NCI-H345 treated with DMSO at 0.1 percent for 48 hours (cell line): ENCODE results near the gene OBSCN.

Source experiments
- DNase-seq: peaks from one replicate; lab custom pipeline; 2025; ENCODE audit not compliant: unreplicated experiment; lab: John Stamatoyannopoulos, UW

OBSCN gene

DNA sequence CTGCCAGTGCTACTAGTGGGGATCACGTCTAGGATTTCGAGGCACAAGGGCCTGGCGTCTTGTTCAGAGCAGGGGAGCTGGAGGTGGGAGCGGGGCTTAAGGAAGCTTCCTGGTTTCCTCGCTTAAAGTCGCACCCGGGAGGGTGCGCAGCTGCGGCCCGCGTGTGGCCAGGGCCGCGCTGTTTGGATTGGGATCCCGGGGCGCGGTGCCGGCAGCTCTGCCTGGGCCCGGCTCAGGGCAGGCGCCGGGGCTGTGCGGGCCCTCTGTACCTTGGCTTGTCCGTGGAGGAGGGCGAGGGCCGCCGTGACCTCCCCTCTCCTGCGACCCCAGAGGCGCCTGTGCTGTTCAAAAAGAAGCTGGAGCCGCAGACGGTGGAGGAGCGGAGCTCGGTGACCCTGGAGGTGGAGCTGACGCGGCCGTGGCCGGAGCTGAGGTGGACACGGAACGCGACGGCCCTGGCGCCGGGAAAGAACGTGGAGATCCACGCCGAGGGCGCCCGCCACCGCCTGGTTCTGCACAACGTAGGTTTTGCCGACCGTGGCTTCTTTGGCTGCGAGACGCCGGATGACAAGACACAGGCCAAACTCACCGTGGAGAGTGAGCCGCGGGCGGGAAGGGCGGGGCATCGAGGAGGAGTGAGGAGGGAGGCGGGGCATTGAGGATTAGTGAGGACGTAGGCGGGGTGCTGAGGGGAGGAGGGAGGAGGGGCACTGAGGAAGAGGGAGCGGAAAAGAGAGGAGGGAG lies 67.8 kb downstream of the OBSCN start:
- no peak for DNase-seq

DNA sequence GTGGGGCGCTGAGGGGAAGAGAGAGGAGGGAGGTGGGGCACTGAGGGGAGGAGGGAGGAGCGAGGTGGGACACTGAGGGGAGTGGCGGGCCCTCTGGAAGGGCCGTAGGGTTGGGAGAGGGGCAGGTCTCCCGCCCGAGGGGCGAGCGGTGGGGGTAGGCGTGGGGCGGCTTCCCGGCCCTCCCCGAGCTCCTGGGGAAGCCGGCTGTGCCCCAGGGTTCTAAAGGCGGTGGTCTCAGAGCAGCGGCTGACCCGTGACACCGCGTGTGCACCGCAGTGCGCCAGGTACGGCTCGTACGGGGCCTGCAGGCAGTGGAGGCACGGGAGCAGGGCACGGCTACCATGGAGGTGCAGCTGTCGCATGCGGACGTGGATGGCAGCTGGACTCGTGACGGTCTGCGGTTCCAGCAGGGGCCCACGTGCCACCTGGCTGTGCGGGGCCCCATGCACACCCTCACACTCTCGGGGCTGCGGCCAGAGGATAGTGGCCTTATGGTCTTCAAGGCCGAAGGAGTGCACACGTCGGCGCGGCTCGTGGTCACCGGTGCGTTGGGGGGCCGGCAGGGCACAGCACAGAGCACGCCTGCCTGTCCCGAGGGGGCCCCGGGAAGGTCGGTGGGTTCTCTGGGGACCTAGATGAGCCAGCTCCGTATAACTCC lies 68.5 kb downstream of the OBSCN start:
- no peak for DNase-seq

- no peak for DNase-seq
These were observed 69.2 kb downstream of the OBSCN start for GRCh38 chr1:228276901-228277490.

- no peak for DNase-seq
These were observed 69.9 kb downstream of the OBSCN start for GRCh38 chr1:228277491-228278431.

- DNase-seq: no peak
These were observed 70.6 kb downstream of the OBSCN start for GRCh38 chr1:228278432-228278941.

GRCh38 chr1:228279011-228279721 lies 71.3 kb downstream of the OBSCN start:
- no peak for DNase-seq

- DNase-seq: no peak
These were observed 71.9 kb downstream of the OBSCN start for GRCh38 chr1:228279722-228280105.

DNA sequence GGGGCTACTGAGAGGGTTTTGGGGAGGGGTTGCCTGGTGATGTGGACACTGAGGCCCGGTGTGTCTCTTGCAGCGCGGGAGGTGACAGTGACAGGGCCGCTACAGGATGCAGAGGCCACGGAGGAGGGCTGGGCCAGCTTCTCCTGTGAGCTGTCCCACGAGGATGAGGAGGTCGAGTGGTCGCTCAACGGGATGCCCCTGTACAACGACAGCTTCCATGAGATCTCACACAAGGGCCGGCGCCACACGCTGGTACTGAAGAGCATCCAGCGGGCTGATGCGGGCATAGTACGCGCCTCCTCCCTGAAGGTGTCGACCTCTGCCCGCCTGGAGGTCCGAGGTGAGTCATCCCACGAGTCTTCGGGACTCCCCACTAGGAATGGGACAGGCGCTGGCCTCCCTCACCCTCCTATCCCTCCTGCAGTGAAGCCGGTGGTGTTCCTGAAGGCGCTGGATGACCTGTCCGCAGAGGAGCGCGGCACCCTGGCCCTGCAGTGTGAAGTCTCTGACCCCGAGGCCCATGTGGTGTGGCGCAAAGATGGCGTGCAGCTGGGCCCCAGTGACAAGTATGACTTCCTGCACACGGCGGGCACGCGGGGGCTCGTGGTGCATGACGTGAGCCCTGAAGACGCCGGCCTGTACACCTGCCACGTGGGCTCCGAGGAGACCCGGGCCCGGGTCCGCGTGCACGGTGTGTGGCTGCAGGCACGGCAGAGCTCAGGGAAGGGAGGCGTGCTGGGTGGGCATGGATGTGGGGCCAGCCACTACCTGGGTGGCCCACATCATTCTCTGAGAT lies 72.5 kb downstream of the OBSCN start:
- DNase-seq: no peak

DNA sequence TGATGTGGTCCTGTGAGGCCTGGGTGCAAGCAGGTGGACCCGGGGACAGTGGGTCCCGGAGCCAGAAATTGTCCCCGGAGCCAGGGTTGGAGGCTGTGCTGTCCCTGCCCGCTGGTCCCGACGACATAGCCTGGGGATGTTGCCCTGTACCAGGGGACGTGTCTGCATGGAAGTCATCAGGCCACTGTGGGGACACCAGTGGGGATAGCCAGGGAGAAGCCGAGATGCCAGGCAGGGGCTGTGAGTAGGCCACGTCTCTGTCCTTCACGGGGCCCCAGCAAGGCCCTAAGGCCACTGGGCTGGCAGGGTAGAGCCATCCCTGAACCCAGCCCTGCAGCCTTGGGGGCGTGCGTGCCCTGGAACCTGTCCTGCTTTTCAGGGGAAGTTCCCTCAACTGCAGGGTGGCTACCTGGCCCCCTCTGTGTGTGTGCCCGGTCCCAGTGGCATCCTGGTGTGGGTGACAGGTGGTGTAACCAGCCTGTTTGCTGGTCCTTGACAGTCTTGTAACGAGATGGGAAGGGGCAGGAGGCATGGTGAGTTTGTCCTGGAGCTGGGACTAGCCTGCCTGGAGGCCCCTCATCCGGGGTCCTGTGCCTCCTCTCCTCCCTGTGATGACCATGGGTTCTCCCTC lies 73.2 kb downstream of the OBSCN start:
- no peak for DNase-seq

- no peak for DNase-seq
These were observed 73.9 kb downstream of the OBSCN start for GRCh38 chr1:228281631-228282328.

- no peak for DNase-seq
These were observed 74.6 kb downstream of the OBSCN start for GRCh38 chr1:228282329-228283042.

DNA sequence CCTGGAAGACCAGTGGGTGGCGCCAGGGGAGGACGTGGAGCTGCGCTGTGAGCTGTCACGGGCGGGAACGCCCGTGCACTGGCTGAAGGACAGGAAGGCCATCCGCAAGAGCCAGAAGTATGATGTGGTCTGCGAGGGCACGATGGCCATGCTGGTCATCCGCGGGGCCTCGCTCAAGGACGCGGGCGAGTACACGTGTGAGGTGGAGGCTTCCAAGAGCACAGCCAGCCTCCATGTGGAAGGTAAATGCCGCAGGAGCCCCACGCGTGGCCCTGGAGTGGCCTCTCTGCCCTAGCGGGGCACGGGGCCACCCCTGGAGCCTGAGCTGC lies 75.2 kb downstream of the OBSCN start:
- DNase-seq: no peak

- no peak for DNase-seq
These were observed 75.8 kb downstream of the OBSCN start for GRCh38 chr1:228283476-228284147.

DNA sequence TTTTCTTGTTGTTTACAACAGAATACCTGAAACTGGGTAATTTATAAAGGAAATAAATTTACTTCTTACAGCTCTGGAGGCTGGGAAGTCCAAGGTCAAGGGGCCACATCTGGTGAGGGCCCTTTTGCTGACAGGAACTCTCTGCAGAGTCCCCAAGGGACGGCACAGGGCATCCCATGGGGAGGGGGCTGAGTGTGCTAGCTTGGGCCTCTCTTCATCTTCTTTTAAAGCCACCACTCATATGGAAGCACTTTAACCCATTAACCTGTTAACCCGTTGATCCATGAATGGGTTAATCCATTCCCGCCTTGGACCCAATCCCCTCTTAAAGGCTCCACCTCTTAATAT lies 76.3 kb downstream of the OBSCN start:
- no peak for DNase-seq

GRCh38 chr1:228284521-228284920 lies 76.7 kb downstream of the OBSCN start:
- no peak for DNase-seq

DNA sequence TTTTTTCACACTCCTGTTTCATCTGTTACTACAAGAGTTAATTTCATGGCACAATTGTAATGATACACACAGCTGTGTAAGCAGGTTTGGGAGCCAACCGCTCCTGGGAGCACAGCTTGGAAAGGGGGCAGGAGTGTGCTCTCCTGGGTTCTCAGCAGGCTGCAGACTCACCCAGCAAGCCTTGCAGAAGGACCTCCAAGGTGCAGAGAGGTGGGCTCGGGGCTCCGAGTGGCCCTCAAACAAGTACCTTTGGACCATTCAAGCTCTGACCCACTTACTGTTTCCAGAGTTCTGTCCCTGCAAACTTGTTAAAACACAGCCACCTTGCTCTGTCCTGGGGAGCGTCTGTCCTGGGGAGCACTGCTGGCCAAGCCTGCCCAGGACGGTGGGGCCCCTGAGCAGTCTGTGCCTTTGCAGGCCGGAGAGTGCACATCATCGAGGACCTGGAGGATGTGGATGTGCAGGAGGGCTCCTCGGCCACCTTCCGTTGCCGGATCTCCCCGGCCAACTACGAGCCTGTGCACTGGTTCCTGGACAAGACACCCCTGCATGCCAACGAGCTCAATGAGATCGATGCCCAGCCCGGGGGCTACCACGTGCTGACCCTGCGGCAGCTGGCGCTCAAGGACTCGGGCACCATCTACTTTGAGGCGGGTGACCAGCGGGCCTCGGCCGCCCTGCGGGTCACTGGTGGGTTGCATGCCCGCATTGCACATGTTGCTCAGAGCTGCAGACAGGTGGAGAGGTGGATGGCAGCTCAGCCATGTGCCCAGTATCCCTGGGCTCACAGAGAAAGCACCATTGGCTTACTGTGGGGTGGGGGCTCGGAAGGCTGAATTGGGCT lies 78.0 kb downstream of the OBSCN start:
- DNase-seq: no peak
